HG03439 (cell line): ENCODE measurements around the gene FAM209B.
"Not testable (repeated sequence)": the region's sequence is repeated elsewhere in the genome, so short reads cannot be mapped to it uniquely, and the experiment has no call there.

ENCODE experiments used
- ATAC-seq: cut with Tn5 transposase; IDR thresholded peaks from one replicate; pipeline ENCODE4 v1.9.1; 2021; ENCODE audit warnings: mild to moderate bottlenecking, moderate library complexity; ENCODE audit not compliant: unreplicated experiment

The FAM209B gene

GRCh38 chr20:56537997-56538396 is 5.0 kb downstream of the FAM209B start:
- ATAC-seq: no peak

DNA sequence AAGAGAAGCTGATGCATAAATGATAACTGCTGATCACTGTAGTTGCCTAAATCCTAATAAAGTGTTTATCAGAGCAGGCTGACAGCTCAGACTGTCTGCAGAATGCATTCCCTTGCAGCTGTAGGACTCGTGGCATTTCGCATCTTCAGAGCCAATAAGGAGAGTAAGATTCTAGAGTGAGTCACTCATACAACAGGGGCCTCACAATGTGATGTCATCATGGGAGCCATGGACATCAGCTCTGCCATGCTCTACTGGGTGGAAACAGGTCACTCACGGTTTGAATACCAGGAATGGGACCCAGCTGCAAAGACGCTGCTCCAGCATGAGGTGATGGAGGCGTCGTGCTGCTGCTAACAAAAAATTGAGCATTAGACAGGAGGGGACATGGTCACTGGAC is 7.4 kb downstream of the FAM209B start:
- ATAC-seq: no peak

- ATAC-seq: no peak
Observed at GRCh38 chr20:56542489-56543030, 9.5 kb downstream of the FAM209B start.

DNA sequence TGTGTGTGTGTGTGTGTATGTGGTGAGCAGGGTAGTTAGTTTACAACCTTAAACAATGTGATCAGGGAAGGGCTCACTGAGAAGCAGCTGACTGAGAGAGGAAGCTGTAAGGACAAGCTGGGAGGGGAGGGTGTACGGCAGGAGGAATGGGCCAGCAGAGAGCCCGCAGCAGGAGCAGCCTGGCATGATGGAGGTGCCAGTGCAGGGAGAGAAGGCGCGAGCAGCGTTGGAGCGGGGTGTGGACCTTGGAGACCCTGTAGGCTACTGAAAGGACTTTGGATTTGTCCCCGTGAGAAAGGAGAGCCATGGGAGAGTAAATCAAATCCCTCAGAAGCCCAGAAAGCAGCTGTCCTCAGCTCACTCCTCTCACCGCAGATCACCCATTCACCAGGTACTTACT is 18.5 kb downstream of the FAM209B start:
- ATAC-seq: no peak

DNA sequence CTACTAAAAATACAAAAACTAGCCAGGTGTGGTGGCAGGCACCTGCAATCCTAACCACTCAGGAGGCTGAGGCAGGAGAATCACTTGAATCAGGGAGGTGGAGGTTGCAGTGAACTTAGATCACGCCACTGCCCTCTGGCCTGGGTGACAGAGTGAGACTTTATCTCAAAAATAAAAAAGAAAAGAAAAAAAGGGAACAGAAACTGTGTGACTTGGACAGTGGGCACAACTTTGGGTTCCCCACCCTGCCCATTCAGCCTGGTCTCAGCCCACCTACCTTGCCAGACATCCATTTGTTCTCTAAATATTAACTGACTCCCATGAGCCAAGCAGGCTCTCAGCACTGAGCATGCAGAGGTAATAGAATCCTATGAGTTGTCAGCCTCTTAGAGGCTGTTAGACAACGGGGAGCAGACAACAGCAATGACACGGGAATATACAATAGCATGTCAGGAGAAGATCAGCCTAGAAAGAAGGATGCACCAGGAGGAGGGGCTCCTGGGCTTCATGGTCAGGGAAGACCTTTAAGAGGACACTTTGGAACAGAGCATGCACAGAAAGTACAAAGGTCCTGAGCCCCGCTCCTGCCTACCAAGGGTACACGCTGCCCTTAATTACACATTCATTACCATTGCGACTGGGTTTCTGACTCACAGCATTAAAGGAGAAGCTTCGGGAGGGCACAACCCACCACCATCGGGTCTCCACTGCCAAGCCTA is 20.0 kb downstream of the FAM209B start:
- no peak for ATAC-seq

DNA sequence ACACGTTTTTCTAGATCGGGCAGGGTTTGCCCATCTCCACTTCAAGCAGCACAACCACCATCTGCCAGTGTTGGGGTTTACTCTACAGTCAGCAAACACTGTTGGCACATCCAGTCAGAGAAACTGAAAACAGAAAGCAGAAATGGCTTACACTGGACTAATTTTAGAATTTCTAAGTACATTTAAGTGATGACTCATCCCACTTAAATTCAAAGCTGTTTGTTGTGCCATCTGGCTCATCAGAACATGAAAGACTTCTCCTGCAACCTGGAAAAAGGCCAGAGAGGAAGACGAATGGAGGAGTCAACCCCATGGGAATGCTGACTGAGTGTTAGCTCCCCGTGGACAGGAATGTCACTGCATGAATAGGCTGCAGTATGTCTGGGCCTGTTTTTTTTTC is 21.8 kb downstream of the FAM209B start:
- ATAC-seq: peak; percentile 85

DNA sequence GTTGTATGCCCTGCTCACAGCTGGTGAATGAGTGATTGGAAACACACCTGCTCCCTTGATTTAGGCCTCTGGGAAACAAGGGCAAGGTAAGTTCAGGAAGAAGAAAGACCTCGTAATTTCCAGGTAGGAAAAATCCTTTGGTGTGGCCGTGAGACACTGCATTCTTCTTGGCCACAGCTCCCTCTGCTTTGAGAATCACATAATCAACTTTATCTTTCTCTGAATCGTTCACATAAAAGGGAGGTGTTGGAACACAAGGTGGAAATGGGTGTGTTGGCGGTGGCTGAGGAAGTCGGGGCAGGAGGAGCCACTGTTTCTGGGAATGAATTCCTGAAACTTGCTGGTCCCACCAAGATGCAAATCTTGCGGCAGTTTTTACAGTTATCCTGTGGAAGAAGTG is 25.9 kb downstream of the FAM209B start:
- no peak for ATAC-seq

GRCh38 chr20:56564526-56564925 is 31.5 kb downstream of the FAM209B start:
- ATAC-seq: not testable (repeated sequence)

DNA sequence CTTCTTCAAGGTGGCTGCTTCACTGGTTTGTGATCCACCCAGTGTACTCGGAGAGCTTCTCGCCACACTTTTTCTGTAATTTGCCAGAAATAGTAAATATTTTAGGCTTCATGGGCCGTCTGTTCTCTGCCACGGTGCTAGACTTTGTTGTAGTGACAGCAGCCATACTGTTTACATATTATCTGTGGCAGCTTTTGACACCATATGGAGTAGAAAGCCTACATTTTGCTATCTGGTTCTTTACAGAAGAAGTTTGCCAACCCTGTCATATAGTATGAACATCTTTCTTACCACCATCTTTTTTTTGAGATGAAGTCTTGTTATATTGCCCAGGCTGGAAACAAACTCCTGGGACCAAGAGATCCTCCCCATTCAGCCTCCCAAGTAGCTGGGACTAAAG is 32.5 kb downstream of the FAM209B start:
- ATAC-seq: no peak

- no peak for ATAC-seq
Observed at GRCh38 chr20:56566621-56567020, 33.6 kb downstream of the FAM209B start.

DNA sequence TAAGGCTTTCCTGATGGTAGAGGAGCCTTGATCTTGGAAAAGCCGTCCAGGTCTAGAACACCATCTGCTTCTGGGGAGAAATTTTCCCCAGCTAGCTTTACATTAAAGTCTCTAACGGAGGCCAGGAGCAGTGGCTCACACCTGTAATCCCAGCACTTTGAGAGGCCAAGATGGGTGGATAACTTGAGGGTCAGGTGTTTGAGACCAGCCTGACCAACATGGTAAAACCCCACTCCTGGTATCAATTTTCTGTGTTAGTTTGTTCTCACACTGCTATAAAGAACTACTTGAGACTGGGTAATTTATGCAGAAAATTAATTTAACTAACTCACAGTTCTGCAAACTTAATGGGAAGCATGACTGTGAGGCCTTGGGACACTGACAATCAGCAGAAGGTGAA is 37.8 kb downstream of the FAM209B start:
- no peak for ATAC-seq

- ATAC-seq: no peak
Observed at GRCh38 chr20:56572172-56572571, 39.1 kb downstream of the FAM209B start.

DNA sequence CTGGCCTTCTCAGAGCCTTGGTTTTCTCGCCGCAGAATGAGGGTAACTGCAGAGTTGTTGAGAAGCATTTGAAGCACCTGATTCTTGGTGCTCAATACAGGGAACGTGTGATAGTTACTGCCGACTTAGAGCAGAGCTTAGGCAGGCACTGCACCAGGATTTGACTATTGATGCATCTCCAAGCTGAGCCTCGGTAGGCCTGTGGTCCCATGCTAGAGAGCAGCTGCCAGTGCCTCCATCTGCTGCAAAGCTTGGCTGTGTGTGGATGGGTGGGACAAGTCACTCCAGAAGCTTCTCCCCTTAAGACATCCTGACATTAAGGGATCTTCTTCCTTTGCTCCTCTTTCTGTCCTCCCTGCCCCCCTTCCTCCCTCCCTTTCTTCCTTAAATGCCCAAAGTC is 40.9 kb downstream of the FAM209B start:
- no peak for ATAC-seq

DNA sequence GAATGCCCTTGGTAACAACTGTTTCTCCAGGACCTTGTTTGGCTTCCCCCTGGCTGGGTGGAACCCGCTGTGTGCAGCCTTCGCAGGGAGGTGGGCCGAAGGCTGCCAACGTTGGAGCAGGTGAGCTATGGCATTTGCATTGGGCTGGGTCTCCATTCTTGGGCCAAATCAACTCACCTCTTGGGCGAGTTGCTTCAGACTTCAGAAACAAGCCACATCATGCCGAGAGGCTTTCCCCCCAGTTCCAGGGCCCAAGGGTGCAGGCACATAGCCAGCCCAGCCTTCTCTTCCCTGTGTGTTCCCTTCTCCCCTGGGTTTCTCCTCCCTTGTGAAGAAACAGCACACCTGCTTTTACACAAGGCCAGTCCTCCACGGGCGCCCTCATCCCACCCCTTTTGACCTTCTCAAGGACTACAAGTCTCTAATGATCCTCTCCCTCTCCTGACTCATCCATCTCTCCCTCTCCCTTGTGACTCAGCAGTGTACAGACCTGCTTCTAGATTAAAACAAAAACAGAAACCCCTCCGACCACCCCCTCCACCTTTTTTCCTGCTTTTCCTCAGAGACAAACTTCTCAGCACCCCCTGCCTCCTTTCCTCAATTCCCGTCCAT is 41.6 kb downstream of the FAM209B start:
- no peak for ATAC-seq

GRCh38 chr20:56575157-56575556 is 42.1 kb downstream of the FAM209B start:
- no peak for ATAC-seq

GRCh38 chr20:56575961-56576360 is 42.9 kb downstream of the FAM209B start:
- ATAC-seq: no peak

- no peak for ATAC-seq
Observed at GRCh38 chr20:56579301-56579710, 46.3 kb downstream of the FAM209B start.

- ATAC-seq: no peak
Observed at GRCh38 chr20:56580226-56580625, 47.2 kb downstream of the FAM209B start.

GRCh38 chr20:56581701-56582100 is 48.7 kb downstream of the FAM209B start:
- ATAC-seq: no peak

- ATAC-seq: no peak
Observed at GRCh38 chr20:56582542-56582941, 49.5 kb downstream of the FAM209B start.

DNA sequence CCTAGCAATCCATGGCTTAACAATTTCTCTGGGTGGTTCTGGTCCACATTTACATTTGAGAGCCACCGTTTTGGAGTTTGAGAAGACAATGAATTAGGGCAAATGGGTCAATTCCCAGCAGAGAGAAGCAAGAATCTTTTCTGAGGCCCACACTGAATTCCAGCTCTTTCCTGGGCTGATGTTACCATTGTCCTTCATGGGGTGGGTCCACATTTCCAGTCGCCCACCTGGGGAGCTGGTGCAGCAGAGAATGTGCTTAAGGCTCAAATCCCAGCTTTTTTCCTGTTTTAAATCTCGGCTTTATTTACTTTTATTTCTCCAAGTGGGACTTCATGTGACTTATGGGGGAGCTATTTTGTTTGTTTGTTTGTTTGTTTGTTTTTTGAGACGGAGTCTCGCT is 51.9 kb downstream of the FAM209B start:
- ATAC-seq: no peak
